NCI-H345 treated with DMSO at 0.1 percent for 48 hours (cell line): ENCODE results near the gene TTLL5.

ENCODE experiments used
- DNase-seq: peaks from one replicate; lab custom pipeline; 2025; ENCODE audit not compliant: unreplicated experiment; lab: John Stamatoyannopoulos, UW

TTLL5 gene, protein sequence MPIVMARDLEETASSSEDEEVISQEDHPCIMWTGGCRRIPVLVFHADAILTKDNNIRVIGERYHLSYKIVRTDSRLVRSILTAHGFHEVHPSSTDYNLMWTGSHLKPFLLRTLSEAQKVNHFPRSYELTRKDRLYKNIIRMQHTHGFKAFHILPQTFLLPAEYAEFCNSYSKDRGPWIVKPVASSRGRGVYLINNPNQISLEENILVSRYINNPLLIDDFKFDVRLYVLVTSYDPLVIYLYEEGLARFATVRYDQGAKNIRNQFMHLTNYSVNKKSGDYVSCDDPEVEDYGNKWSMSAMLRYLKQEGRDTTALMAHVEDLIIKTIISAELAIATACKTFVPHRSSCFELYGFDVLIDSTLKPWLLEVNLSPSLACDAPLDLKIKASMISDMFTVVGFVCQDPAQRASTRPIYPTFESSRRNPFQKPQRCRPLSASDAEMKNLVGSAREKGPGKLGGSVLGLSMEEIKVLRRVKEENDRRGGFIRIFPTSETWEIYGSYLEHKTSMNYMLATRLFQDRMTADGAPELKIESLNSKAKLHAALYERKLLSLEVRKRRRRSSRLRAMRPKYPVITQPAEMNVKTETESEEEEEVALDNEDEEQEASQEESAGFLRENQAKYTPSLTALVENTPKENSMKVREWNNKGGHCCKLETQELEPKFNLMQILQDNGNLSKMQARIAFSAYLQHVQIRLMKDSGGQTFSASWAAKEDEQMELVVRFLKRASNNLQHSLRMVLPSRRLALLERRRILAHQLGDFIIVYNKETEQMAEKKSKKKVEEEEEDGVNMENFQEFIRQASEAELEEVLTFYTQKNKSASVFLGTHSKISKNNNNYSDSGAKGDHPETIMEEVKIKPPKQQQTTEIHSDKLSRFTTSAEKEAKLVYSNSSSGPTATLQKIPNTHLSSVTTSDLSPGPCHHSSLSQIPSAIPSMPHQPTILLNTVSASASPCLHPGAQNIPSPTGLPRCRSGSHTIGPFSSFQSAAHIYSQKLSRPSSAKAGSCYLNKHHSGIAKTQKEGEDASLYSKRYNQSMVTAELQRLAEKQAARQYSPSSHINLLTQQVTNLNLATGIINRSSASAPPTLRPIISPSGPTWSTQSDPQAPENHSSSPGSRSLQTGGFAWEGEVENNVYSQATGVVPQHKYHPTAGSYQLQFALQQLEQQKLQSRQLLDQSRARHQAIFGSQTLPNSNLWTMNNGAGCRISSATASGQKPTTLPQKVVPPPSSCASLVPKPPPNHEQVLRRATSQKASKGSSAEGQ (N-terminal part only)

DNA sequence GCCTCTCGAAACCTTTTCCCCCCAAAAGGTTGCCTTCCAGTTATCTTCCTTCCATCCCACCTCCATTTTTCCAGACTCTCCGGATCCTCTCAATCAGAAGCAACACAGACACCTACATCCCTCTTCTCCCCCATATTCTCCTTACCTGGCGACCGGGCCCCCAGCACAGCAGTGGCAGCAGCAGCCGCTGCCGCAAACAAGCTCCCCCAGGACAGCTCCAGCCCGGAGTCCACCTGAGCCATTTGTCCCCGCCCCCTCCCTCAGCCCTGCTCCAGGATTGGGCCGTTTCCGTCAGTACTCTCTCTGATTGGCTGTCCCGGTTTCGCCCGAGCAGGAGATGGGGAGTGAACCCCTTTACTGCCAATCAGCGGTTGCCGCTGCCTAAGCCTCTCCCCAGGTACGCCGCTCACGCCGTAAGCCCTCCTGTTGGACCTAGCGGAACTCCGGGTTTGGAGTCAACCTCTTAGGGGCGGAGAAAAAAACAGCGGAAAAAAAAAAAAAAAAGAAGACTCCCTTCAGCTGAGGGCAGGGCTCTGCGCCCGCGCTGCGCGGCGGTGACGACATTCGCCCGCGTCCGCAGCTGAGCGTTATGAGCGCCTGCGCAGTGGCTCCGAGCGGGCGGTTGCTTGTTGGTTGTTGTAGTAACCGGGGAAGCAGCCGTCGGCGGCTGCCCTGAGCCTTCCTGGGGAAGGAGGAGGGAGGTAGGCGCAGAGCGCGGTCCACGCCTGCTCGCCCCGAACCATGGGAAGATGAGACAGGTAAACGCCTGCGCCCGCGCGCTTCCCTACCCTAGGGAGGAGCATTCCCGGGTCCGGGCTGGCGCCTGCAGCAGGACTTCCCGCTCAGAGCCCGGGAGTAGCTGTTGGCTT, at the start of gene TTLL5, which contains the start of gene ERG28:
TSS of gene TTLL5 (plus strand) at position 617 of the 869 bp plus-strand sequence. CDS start 1,904 bp downstream, outside the sequence.
TSS of gene ERG28 (minus strand) at position 247 of the 869 bp plus-strand sequence. CDS start 3,374 bp downstream, outside the sequence.
- DNase-seq, result peak; percentile 100

DNA sequence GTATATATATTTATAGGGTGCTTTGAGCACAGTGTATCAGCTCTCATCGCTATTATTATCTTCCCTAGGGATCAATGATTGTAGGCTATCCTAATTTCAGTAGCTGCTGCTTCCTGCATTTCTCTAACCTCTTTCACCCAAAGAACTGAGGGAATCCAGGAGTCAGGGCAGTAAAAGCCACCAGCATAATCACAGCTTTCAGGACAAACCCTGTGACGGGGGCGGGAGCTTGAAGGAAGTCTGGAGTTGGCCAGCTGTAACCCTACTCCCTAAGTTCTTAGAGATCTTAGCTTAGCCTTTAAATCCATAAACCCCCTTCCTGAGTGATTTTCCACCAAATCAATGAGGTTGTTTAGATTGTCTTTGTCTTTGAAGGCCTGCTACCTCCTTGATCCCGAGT, 48.9 kb upstream of the TTLL5 start:
- no peak for DNase-seq

DNA sequence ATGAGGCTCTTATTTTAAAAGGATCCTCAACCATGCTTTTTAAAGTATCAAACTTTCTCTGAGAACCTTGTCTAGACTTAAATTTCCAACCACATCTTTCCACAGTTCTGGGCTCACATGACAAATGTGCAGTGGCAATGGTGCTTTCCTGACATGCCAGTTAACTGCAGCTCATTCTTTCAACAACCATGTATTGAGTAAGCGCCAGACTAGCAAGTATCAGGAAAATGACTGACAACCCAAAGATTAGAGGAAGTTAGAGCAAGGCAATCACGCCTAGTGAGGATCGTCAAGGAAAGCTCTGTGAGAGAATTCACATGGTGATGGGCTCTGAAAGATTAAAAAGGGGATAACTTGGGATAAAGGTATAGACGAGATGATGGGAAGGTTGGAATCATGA, 46.9 kb upstream of the TTLL5 start:
- DNase-seq, result no peak

DNA sequence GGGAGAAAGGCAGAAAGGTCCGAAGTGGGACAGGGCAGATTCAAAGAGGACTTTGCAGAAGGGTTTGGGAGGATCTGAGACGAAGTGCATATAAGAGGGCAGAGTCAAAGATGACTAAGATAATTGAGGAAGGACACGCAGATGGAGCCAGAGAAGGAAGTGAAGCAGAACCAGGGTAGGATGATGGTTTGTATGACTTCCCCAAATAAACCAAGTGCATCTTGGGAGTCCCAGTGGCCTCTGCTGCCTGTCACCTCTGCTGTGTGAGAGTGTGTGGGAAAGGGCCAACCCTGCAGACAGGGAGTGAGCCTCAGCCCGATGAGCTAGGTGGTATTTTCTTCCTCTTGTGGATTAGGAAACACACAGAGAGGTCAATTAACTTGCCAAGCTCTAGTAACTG, 45.8 kb upstream of the TTLL5 start:
- DNase-seq, result no peak

DNA sequence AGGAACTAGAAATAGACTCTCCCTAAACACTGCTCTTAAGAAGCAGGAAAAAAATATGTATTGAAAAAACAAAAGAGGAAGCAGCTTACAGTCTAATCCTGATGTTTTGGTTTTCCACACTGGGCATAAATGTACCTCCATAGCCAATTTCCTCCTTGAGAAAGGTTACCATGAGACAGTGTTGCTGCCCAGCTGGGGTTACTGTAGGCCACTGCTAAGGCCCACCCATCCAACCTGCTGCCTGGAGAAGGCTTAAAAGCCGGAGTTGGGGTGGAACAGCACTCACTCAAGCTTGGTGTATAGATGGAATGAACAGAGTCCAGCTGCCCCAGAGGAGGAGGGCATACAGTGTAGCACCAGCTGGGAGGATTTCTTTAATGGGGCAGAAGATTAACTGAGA, 41.5 kb upstream of the TTLL5 start:
- no peak for DNase-seq

DNA sequence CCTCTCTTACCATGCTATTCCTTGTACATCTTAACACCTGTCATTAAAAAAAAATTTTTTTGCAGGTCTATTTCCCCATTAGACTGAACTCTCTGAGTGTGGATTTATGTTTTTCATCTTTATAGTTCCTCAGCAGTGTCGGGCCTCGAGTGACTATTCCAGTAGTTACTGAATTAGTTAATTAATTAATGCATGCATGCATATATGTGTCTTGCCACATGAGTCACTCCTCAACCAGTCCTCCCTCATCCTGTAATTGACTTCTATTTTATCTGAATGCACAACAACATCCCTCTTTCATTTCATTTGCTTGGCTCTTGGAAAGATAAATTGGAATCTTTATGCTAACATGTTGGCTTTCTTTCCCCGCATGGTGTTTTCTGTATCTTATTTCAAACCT, 36.0 kb upstream of the TTLL5 start:
- no peak for DNase-seq

DNA sequence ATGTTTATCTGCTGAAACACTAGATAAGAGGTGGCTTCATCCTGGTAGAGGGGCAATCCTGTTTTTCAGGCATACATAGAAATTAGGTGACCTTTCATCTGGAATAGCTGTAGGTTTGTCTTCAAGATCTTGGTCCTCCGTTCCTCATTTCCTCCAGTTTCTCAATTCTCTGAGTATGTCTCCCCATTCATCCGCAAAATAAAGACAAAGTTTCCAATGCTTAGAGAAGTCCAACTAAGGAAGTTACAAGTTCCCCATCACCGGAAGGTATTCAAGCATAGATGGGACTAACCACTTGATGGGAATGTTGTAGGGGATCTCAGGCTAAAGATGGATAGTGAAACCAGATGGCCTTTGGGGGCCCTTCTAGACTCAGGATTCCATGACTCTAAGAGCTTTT, 34.6 kb upstream of the TTLL5 start:
- no peak for DNase-seq

DNA sequence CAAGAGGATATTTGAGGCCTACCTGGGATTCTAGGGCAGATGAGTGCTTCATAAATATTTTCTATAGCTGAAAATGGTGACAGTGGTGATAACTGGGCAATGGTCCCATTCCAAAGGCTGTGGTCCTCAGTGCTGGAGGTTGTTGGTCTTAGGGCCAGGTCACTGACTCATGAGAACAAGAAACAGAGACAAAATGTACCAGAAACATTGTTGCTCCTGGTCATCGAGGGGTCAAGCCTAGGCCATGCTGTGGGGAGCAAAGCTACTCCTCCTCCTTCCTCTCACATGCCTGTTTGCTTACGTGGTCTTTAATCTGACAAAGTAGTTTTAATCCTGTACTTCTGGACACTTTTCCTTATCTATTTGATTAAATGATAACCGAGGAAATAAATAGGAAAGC, 34.2 kb upstream of the TTLL5 start:
- DNase-seq, result no peak

DNA sequence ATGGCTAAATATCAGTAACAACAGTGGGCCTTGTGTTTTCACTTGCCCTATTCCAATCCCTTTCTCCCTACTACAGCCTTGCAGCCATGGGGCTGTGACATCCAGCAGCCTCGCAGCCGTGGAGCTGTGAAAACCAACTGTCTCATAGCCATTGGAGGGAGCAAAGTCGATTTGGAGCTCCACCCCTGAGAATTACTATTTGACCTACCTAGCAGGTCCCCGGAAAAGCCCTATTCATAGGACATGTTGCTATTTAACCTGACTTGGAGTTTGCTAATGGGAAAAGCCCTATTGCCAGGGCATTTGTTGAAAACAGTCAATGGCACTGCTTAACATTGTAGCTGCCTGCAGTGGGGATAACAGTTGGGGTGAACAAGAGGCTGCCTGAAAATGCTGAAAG, 33.6 kb upstream of the TTLL5 start:
- DNase-seq, result no peak

DNA sequence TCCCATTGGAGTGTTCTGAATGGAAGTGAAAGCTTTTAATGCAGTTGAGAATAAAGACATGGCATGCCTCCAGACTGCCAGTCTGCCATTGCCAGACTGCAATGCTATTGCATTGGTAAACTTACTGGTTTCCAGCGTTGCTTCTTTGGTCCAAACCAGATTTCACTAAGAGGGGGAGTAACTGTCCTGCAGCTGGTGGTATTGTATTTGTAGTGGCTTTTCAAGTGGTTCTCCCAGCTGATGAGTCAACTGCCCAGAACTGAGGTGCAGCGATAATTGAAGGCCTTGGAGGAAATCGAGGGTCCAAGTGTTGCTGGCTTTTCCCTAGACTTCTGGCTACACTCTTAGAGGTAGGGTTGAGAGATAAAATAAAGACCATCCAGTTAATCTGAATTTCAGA, 32.2 kb upstream of the TTLL5 start:
- no peak for DNase-seq

DNA sequence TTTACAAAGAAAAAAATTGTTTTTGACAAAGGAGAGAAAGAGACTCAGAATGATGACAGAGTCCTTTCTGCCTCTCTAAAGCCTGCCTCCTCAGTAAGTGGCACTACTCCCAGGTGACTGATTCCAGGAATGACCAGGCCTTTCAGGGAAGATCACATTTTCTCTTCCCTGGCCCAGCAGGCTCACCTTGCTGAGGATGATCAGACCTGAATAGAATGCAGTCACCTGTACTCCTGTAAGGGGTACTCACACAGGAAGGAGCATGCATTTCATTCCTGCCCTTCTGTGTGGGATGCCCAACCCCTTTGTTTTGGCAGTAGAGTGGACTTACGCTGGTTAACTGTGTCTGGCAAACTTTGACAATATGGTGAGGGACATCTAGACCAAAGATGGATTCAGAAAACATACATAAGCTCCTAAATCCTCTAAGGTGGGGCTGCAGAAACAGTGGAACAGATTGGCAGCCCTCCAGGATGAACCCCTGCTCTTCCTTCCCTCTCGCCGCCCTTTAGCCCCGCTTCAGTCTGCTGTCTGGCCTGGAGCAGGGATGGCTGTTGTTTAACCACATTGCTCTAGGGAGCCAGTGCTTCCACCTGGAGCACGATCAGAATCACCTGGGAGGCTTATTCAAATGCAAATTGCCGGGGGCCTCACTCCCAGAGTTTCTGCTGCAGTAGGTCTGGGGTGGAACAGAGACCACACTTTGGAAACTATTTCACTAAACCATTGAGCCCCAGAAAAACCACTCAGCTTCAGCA, 30.2 kb upstream of the TTLL5 start:
- no peak for DNase-seq

DNA sequence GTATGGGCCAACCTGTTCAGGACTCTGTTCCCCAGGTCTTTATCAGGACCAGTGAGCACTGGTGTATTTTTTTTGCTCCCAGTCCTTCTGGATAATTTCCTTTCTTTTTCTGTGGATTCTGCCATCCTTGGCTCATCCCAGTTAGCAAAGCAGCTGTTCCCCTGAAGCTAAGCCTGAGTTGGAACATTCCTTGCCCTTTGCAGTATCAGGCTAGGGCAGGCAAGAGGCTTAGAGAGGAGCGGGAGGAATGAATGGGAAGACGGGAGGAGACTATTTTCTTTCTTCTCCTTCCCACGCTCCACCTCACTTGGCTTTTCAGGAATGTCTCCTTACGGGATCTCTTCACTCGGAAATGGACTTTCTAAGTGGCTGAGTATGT, 29.6 kb upstream of the TTLL5 start:
- DNase-seq, result no peak

DNA sequence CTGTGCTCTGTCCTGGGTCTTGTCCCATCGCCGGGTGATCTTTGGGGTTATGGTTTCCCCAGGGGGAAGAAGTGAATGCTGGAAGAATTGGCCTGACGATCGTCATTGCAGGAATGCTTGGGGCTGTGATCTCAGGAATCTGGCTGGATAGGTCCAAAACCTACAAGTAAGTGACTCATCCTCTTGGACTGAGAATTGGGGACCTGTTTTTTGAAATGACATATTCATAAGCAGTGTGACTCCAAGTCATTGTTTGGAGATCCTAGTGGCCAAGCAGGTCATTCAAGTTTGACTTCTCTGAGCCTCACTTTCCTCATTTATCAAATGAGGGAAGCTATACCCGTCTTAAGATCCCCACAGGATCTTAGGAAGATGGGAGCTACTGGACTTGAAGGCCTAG, 26.2 kb upstream of the TTLL5 start:
- no peak for DNase-seq

DNA sequence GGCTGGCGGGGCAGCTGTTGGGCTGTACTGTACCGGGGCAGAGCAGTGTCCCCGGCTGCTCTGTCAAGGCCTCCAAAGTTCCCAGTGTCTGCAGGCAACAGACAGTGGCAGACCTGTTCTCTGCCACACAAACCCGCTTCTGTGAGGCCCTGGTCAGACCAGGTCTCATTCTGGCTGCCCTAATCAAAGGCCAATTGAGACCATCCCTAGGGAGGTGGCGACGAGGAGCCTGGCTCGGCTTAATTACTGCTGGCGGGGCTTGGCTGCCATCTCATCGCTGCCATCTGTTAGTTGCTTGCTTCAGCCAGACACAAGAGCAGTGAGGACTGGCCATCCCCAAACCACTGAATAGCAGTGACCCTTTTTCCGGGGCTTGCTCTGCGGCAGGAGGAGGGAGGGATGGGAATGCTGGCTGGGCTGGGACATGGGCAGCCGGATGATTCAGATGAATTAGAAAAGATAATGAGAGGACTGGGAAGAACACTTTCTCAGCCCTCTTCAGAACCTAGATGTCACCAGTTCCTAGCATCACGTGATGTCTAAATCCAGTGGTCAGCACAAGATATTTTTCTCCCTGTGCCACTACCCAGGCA, 24.9 kb upstream of the TTLL5 start:
- DNase-seq, result no peak

DNA sequence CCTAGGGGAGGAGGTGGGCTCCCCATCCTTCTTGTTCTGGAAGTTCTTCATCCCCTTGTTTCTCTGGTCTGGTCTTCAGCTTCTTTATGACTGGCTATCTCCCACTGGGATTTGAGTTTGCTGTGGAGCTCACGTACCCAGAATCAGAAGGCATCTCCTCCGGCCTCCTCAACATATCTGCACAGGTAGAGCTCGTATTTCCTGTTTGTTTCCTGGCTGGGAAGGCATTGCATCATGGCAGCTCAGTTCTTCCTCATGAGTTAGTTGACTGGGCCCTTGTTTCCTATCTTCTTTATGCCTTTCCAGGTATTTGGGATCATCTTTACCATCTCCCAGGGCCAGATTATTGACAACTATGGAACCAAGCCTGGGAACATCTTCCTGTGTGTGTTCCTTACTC, 20.2 kb upstream of the TTLL5 start:
- no peak for DNase-seq

DNA sequence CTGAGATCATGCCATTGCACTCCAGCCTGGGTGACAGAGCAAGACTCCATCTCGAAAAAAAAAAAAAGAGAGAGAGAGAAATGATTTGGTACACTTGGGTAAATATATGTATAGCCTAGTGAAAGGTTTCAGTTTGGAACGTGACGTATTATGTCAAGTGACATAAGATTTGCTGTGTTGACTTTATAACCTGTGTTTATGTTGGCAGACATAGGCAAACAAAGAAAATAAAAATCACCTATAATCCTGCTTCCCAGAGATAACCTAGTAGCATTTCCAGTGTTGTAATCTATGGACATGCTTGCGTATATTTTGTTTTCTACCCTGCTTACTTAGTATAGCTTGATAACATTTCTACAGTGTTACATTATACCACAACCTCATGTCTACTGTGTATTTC, 17.1 kb upstream of the TTLL5 start:
- DNase-seq, result no peak

DNA sequence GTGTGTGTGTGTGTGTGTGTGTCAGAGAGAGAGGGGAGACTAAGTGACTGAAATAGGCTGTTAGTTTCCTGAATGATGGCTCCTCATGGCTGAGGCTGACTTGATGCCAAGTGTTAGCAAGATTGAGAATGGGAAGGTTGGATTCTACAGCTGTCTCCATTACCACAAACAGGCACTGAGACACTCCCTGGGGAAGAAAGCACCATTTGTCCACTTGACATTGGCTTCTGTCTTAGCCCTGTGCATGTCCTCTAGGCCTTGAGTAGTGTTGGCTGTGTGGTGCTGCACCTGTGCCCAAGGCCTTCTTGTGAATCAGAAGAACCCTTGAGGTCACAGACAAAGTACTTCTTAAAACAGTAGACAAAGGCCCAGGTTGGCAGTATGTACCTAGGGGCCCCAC, 16.0 kb upstream of the TTLL5 start:
- no peak for DNase-seq

DNA sequence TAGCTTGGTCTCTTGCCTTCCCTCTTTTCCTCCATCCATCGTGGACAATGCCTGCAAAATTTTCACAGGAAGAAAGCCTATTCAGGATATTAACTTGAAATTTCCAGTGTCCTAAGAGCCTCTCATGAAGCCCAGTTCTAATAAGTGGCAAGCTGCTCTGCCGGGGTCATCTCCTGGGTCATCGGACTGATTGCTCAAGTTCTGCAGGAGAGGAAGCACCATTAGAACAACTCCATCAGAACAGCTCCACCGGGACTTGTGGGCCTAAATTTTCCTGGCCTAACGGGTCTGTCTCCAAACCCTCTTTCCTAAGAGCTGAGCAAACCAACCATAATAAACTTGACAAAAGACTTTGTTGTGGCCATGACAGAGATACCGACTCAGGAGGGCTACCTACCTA, 14.3 kb upstream of the TTLL5 start:
- no peak for DNase-seq

DNA sequence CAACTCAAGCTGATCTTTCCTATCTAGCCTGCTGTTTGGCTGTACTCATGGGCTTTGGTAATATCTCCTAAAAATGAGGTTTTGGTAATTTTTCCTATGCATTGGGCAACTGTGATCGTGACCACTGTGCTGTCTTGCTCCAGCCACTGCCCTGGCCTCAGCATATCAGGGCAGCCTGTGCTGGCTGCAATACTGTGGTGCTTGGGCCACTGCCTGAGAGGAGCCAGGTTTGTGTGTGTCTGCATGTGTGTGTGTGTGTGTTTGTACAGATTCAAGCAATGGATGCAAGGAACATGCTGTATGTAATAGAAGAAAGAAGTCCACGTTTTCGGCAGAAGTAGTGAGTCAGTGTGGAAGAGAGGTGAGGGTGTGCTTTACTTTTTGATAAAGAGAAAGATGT, 13.4 kb upstream of the TTLL5 start:
- DNase-seq, result no peak
